SHP77 treated with DMSO at 0.1 percent for 48 hours (cell line): ENCODE results near the gene KIF19.
"Not testable (repeated sequence)": the region's sequence is repeated elsewhere in the genome, so short reads cannot be mapped to it uniquely, and the experiment has no call there.

Experiments
- DNase-seq: peaks from one replicate; lab custom pipeline; 2025; lab: John Stamatoyannopoulos, UW

Gene KIF19, protein sequence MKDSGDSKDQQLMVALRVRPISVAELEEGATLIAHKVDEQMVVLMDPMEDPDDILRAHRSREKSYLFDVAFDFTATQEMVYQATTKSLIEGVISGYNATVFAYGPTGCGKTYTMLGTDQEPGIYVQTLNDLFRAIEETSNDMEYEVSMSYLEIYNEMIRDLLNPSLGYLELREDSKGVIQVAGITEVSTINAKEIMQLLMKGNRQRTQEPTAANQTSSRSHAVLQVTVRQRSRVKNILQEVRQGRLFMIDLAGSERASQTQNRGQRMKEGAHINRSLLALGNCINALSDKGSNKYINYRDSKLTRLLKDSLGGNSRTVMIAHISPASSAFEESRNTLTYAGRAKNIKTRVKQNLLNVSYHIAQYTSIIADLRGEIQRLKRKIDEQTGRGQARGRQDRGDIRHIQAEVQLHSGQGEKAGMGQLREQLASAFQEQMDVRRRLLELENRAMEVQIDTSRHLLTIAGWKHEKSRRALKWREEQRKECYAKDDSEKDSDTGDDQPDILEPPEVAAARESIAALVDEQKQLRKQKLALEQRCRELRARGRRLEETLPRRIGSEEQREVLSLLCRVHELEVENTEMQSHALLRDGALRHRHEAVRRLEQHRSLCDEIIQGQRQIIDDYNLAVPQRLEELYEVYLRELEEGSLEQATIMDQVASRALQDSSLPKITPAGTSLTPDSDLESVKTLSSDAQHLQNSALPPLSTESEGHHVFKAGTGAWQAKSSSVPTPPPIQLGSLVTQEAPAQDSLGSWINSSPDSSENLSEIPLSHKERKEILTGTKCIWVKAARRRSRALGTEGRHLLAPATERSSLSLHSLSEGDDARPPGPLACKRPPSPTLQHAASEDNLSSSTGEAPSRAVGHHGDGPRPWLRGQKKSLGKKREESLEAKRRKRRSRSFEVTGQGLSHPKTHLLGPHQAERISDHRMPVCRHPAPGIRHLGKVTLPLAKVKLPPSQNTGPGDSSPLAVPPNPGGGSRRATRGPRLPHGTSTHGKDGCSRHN

DNA sequence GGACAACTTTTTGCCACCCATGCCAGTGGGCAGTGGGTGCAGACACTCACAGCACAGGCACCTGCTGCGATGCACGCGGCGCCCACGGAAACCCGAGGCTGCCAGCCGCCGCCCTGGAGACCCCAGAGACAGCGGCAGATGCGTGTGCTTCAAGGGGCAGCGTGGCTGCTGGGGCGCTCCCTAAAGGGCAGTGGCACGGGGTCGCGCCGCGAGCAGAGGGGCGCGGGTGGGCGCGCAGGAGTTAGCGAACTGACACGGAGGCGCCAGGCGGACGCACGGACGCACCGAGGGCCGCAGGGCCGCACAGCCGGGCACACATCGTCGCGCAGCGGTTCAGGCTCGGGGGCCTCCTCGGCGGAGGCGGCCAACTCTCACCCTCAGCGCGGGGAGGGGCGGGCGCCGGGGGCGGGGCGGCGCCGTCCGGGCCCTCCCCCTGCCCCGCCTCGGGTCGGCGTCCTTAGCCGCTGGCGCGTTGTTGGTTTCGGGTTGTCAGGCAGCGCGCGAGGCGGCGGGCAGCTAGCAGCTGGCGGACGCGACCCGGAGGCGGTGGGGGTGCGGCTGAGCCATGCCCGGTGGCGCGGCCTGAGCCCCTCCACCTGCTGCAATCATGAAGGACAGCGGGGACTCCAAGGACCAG lies at the start of gene KIF19:
Gene KIF19, plus strand, starts transcription at position 484 of the 637 bp plus-strand sequence. Its CDS starts 124 bp downstream, at position 608.
- peak; percentile 20 for DNase-seq

DNA sequence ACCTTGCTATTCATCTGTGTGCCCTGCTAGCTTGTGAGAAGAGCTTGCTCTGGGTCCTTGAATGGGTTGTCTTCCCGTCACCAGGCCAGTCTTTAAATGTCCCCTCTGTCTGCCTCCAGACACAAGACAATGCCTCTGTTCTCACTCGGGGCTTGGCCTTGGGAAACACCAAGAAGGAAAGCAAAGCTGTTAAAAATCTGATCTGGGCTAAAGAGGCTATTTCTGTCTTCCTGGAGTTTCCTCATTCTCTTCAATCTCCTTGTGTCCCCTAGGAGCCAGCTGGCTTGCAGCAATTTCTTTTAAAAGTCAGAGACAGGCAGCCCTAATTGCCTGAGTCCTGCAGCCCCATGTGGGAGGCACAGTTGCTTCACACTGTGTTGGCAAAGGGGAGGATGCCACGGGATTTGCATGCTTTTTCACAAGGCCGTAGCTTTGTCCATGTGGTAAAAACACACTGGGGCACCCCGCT lies 49.5 kb upstream of the KIF19 start:
- no peak for DNase-seq

DNA sequence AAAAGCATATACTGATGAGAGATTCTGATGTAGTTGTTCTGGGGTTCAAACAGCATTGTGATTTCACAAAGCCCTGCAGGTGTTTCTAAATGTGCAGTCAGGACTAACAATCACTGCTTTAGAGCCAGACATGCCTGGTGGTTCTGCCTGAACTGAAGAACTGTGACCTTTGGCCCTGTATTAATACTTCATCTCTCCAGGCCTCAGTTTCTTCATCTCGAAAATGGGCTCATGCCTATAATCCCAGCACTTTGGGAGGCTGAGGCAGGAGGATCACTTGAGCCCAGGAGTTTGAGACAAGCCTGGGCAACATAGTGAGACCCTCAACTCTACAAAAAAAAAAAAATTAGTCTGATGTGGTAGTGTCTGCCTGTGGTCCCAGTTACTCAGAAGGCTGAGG lies 48.1 kb upstream of the KIF19 start:
- DNase-seq, result no peak

DNA sequence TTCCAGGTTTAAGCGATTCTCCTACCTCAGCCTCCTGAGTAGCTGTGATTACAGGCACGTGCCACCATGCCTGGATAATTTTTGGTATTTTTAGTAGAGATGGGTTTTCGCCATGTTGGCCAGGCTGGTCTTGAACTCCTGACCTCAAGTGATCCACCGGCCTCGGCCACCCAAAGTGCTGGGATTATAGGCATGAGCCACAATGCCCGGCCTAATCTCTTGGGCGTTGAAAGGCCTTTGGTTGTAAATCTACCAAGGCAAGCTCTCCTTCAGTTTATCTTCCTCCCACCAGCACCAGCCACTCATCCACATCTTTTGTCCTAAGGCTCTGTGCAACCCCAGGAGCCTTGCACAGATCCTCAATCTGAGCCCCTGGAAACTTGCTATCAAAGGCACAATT lies 46.4 kb upstream of the KIF19 start:
- not testable (repeated sequence) for DNase-seq

DNA sequence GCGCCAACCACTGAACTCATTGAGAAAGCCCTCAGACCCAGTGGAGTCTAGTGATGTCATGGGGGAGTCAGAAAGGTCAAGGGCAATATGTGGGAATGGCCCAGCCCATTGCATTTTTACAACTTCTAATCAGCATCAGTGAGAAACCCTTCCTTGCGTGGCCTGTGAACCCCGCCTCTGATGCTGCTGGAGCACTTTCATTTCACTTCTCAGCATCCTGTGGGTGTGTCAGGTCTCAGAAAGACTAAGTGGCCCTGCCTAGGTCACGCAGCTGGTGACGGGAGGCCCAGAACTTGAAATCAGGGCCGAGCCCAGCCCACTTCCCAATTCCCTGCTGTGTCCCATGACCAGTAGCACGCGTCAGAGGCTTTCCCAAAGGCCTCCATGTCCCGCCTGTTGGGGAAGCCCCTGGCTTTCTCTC lies 45.9 kb upstream of the KIF19 start:
- no peak for DNase-seq

DNA sequence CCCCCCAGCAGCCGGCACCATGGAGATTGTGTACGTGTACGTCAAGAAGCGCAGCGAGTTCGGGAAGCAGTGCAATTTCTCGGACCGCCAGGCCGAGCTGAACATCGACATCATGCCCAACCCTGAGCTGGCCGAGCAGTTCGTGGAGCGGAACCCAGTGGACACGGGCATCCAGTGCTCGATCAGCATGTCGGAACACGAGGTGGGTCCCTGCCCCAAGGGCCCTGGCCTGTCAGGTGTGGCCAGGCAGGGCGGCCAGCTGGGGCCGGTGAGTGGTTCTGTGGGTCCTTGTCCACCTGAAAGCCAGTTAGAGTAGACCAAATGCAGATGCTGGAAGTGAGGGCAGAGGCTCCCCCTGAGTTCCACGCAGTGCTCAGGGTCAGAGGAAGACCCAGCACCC lies 44.2 kb upstream of the KIF19 start:
- no peak for DNase-seq

DNA sequence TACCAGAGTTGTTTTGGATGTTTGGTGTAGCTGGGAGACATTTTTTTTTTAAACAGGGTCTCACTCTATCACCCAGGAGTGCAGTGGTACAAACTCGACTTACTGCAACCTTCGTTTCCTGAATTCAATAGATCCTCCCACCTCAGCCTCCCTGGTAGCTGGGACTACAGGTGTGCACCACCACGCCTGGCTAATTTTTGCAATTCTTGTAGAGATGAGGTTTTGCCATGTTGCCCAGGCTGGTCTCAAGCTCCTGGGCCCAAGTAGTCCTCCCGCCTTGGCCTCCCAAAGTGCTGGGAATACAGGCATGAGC lies 43.8 kb upstream of the KIF19 start:
- DNase-seq, result not testable (repeated sequence)

DNA sequence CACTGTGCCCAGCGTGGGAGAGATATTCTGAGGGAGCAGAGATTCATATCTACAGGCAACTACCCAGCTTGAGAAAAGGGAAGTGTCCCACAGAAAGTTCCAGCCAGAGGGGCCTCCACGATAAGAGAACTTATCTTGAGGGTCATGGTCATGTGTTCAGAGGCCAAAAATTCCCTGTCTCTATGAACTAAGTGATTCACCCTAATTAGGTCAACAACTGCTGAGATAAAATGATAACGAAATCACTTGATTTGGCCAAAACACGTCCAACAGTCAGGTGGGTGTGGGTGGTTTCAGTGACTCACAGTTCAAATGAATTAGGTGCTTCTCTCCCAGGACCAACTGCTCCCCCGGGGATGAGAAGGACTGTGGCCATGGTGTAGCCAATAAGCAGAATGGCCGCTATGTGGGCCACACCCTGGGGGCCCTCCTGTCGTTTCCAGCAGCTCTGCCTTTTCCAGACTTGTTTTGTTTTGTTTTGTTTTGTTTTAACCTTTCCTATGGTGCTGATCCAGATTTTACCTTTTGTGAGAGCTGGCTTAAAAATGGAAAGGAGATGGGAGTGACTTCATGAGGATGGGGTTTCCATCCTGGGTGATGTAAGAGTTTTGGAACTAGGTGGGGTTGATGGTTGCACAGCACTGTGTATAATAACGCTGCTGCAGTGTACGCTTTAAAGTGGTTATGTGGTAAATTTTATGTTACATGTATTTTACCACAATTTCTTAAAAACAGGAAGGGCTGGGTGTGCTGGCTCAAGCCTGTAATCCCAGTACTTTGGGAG lies 43.2 kb upstream of the KIF19 start:
- no peak for DNase-seq

DNA sequence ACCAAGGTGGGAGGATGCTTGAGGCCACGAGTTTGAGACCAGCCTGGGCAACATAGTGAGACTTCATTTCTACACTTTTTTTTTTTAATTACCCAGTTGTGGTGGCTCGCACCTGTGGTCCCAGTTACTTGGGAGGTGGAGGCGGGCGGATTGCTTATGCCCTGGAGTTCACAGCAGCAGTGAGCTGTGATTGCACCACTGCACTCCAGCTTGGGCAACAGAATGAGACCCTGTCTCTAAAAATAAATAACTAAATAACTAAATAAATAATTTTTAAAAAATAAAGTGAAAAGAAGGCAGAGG lies 42.7 kb upstream of the KIF19 start:
- DNase-seq, result no peak

DNA sequence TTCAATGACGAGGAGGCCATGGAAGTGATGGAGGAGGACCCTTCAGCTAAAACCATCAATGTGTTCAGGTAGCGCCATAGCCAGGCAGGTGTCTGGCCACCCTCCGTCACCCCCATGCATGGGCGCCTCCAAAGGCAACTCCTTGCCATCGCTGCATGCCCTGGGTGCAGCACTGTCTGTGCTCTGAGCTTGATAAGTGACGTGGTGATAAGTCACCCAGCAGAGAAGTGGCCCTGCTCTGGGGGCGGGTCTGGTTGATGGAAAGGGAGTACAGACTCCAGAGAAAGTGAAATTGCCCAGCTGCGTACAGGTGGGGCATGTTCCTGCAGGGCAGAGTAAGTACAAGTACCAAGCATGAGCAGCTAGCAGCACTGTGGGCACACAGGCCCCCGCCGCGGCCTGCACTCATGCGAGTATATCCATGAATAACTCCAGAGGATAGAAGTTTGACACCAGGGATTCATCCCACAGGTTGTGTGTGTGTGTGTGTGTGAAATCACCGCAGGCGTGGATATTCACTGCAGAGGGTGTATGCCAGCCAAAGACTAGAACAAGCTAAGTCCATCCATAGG lies 38.9 kb upstream of the KIF19 start:
- DNase-seq, result no peak

DNA sequence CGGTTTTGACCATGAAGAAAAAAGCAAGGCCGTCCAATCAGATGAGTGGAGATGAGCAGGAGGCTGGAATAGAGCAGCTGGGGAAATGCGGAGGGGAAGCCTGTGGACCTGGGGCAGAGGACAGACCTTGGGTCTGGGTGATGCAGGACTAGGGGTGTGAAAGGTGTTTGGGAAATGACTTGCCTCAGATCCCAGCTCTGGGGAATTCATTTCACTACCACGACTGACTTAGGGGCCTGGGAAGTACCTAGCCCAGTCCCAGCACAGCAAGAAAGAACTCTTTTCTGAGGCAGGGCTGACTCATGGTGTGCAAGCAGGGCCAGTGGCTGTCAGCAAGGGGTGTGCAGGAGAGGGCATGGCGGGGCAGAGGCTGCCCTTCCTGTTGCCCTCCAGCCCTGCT lies 37.2 kb upstream of the KIF19 start:
- DNase-seq, result no peak

DNA sequence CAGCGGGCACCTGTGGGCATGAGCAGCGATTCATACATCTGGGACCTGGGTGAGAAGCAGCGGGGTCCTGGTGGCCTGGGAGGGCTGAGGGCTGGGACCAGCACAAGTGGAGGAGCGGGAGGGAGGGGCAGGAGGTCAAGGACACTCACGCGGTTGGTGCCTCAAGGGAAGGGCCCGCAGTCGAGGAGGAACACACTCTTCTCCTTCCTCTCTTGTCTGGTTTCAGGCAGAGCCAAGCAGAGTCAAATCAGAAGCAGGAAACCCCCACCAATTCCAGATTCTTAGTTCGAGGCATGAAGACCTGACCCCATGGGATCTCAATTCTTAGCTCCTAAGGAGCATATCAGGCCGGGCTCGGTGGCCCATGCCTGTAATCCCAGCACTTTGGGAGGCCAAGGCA lies 36.3 kb upstream of the KIF19 start:
- DNase-seq, result no peak

DNA sequence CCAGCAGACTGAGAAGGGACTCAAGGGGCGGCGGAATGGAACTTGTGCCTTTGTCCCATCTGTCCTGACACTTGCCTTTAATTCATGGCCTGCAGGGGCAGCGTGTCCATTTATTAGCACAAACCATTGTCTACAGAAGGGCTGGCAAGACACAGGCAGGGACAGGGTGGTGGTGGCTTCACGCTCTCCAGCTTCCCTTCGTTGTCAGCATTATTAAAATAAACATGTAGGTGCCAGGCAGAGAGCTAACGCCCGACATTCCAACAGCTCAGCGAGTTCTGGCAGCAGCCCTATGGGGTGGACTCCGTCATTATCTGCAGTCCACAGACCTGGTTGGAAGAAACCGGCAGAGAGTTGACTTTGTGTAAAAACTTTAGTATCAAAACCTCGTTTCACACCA lies 35.7 kb upstream of the KIF19 start:
- no peak for DNase-seq

DNA sequence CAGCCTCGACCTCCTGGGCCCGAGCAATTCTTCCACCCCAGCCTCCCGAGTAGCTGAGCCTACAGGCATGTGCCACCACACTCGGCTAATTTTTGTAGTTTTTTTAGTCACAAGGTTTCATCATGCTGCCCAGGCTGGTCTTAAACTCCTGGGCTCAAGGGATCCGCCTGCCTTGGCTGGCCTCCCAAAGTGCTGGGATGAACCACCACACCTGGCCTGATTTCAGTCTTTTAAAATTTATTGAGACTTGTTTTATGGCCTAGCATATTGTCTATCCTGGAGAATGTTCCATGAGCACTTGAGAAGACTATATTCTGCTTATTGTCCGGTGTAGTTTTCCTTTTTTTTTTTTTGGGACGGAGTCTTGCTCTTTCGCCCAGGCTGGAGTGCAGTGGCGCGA lies 33.5 kb upstream of the KIF19 start:
- DNase-seq, result no peak

DNA sequence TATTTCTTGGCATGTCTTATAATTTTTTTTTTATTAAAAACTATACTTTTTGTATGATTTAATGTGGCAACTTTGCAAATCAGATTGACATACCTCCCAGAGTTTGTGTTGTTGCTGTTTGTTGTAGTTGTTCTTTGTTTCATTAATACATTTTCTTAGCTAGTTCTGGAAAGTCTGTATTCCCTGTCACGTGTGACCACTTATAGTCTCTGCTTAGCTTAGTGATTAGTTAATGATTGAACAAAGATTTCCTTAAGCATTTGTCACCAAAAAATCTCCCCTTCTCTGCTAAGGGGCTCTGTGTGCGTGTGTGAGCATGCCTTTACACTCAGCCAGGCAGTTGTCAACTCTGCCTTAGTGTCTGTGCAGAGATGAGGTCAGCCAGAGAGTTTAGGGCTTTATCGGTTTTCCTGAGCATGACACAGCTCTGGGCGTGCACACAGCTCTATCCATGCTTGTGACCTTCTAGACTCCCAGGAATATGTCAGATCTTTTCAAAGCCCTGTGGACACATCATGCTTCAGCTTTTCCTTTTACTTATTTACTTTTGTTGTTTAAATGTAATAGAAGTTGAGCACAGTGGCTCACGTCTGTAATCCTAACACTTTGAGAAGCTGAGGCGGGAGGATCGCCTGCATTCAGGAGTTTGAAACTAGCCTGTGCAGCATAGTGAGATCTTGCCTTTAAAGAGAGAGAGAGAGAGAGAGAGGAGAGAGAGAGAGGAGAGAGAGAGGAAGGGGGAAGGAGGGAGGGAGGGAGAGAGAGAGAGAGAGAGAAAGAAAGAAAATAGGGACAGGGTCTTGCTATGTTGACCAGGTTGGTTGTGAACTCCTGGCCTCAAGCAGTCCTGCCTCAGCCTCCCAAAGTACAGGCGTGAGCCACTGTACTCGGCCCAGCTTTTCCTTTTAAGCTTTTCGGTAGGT lies 30.1 kb upstream of the KIF19 start:
- no peak for DNase-seq

DNA sequence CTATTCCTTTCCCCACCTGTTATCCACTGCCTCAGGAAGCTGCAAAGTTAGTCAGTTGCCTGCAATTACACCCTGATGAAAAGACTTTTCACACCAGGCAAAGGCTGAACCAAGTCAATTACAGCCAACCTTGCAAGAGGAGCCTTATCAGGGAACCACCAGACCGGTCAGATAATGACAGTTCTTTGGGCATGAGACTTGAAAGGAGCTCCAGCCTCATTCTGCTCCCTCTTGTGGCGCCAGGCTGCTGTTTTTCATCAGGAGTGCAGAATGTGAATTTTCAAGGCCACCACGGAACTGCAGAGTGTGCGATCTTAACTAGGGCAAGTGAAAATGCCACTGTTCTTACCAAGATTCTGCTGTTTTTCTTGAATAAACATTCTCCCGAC lies 29.5 kb upstream of the KIF19 start:
- no peak for DNase-seq

DNA sequence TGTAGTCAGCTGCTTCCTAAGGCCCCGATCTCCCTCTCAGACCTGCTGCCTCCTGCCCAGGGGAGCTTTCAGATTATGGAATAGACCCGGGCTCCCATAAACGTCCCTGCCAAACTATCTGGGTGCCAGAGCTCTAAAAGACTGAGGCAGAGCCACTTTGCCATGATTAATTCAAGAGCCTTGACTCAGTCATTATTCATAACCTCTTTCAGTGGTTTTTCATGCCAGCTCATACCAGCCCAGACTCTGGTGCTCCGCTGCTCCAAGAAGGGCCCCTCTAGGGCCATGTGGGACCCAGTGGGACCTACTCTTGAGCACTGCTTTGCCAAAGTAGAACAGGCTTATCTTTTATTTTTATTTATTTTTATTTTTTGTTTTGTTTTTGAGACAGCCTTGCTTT lies 28.1 kb upstream of the KIF19 start:
- DNase-seq, result no peak

DNA sequence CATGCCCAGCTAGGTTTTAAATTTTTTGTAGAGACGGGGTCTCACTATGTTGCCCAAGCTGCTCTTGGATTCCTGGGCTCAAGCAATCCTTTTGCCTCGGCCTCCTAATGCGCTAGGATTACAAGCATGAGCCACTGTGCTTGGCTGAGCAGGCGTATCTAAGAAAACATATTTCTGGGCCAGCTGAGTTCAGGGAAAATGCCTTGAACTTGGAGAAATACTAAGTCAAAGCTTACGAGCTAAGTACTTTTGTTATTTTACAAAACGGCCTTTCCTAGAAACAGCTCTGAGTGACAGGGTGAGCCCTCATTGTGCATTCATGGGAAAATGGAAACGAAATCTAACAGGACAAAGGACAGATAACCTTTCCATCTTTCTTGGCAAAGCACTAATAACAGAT lies 27.2 kb upstream of the KIF19 start:
- no peak for DNase-seq

DNA sequence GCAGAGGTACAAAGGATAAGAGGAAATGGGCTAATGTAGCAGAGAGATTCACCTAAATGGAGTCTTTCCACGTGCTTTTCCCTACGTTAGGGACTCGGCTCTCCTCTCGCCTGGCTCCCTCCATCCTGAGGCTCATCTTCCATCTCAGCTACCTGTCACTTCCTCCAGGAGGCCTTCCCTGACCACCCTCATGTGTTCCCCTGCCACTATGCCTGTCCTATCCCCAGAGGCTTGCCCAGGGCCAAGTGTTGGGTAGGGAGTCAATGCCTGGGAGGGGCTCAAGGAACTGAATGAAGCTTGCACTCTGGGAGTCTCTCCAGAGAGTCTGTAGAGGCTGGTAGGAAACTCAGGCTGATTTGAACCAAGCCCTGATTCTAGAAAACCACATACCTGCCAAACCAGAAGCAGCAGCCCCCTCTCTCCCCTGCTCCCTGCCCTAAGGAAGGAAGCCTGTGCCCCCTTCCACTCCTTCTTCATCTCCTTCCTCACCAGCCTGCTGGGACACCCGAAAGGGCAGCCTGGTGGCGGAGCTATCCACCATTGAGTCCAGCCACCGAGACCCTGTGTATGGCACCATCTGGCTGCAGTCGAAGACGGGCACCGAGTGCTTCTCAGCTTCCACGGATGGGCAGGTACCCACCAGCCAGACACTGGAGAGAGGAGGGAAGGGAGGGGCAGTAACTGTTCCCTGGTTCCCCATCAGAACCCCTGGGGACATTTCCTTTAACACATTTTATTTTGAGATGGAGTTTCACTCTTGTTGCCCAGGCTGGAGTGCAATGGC lies 26.6 kb upstream of the KIF19 start:
- no peak for DNase-seq

DNA sequence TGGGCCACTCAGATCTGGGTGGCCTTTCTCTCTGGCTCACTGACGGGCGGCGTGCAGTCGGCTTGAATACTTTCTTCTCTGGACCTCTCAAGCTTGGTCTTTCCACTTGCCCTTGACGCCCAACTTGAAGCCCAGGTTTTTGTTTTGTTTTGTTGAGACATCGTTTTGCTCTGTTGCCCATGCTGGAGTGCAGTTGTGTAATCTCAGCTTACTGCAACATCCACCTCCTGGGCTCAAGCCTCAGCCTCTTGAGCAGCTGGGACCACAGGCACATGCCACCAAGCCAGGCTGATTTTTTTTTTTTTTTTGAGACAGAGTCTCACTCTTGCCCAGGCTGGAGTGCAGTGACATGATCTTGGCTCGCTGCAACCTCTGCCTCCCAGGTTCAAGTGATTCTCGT lies 22.7 kb upstream of the KIF19 start:
- DNase-seq, result no peak
